ENCODE data around the gene MPP1.
A peak's percentile ranks its signal among the peaks of the same experiment; 100 is the strongest.

MPP1 gene

GRCh38 chrX:154804957-154805695 is at the start of gene MPP1:
Gene MPP1, minus strand, starts transcription at chrX:154805485. Its CDS starts 112 bp downstream, at chrX:154805373.
- TF ChIP-seq, protein P1, sequence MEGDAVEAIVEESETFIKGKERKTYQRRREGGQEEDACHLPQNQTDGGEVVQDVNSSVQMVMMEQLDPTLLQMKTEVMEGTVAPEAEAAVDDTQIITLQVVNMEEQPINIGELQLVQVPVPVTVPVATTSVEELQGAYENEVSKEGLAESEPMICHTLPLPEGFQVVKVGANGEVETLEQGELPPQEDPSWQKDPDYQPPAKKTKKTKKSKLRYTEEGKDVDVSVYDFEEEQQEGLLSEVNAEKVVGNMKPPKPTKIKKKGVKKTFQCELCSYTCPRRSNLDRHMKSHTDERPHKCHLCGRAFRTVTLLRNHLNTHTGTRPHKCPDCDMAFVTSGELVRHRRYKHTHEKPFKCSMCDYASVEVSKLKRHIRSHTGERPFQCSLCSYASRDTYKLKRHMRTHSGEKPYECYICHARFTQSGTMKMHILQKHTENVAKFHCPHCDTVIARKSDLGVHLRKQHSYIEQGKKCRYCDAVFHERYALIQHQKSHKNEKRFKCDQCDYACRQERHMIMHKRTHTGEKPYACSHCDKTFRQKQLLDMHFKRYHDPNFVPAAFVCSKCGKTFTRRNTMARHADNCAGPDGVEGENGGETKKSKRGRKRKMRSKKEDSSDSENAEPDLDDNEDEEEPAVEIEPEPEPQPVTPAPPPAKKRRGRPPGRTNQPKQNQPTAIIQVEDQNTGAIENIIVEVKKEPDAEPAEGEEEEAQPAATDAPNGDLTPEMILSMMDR (IDR thresholded peaks at IDR 0.05; ENCODE audit: low read depth, low read length): no peak
- H3K4me3 ChIP-seq (replicated peaks in 1 of 2; ENCODE audit: low read depth in 2 of 2, low read length in 2 of 2): peak within 1 kb of the TSS; percentile 69 to 72
- peak; percentile 63 to 82 for DNase-seq (ENCODE audit: low read depth in 2 of 2)

DNA sequence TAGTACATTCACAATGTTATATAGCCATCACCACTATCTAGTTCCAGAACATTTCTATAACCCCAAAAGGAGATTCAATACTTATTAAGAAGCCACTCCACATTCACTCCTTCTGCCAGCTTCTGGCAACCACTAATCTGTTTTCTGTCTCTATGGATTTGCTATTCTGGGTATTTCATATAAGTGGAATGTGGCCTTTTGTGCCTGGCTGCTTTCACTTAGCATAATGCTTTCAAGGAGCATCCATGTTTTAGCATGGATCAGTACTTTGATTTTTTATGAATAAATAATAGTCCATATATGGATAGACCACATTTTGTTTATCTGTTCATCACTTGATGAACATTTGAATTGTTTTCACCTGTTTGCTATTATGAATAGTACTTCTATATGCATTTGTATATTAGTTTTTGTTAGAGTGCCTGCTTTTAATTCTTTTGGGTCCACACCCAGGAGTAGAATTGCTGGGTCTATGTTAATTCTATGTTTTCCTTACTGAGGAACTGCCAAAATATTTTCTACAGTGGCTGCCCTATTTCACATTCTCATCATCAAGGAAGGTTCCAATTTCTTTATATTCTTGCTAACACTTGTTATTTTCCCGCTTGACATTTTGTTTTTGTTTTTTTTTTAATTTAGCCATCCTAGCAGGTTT is 45.8 kb upstream of the MPP1 start:
- TF ChIP-seq, protein P1 (IDR thresholded peaks at IDR 0.05; ENCODE audit: low read depth, low read length): no peak
- no peak overlapping the region for H3K4me3 ChIP-seq (replicated peaks in 1 of 2; ENCODE audit: low read depth in 2 of 2, low read length in 2 of 2)
- DNase-seq (ENCODE audit: low read depth in 2 of 2): peak in 1 of 2 donors; percentile 5

- TF ChIP-seq, protein P1 (IDR thresholded peaks at IDR 0.05; ENCODE audit: low read depth, low read length): peak; percentile 50
- no peak overlapping the region for H3K4me3 ChIP-seq (replicated peaks in 1 of 2; ENCODE audit: low read depth in 2 of 2, low read length in 2 of 2)
- peak; percentile 75 to 77 for DNase-seq (ENCODE audit: low read depth in 2 of 2)
Measured at GRCh38 chrX:154840856-154841255, 35.6 kb upstream of the MPP1 start.

DNA sequence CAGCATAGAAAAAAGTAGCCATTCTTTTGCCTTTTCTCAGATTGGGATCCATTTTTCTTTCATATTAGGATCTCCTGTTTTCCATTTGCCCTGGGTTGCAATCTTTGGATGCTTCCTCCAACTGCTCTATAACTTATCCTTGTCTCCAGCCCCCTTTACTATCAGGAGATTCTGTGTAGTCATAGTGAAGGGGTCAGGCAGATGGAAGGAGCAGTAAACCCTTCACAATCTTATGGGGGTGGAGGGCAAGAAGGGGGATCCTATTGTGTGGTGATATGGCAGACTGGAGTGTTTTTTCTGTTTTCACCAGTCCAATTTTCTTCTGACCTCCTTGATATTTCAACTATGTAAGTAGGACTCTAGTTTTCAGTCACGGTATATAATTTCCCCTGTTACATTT is 30.9 kb upstream of the MPP1 start:
- no peak overlapping the region for H3K4me3 ChIP-seq (replicated peaks in 1 of 2; ENCODE audit: low read depth in 2 of 2, low read length in 2 of 2)
- no peak for DNase-seq (ENCODE audit: low read depth in 2 of 2)
- TF ChIP-seq, protein P1 (IDR thresholded peaks at IDR 0.05; ENCODE audit: low read depth, low read length): no peak

- no peak for DNase-seq (ENCODE audit: low read depth in 2 of 2)
- TF ChIP-seq, protein P1 (IDR thresholded peaks at IDR 0.05; ENCODE audit: low read depth, low read length): no peak
- no peak within 1 kb of the TSS for H3K4me3 ChIP-seq (replicated peaks in 1 of 2; ENCODE audit: low read depth in 2 of 2, low read length in 2 of 2)
Measured at GRCh38 chrX:154834562-154834961, 29.3 kb upstream of the MPP1 start, which contains the start of gene SMIM9. Gene SMIM9, minus strand, starts transcription at chrX:154834662. Its CDS starts 3,806 bp downstream, at chrX:154830856.

DNA sequence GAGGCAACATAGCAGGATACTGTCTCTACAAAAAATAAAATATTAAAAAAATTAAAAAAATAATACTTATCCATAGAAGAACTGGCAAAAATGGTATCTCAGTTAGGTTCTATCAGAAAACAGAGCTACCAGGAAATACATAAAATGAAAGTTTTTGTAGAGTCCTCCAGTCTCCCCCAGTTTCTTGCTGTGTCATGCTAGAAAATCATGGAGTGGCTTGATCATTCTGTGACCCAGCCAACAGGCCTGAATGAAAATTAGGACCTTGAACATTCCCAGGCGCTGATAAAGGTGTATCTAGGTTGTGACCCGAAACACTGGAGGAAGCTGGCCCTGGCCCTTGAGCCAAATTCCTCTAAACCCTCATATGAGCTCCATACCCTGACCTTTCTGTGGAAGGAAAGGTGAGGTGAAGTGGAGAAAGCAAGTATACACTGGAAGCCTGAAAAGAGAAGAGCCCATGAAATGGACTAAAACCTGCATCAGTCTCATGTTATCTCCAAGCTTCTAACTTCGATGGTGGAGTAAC is 28.5 kb upstream of the MPP1 start:
- DNase-seq (ENCODE audit: low read depth in 2 of 2): no peak
- H3K4me3 ChIP-seq (replicated peaks in 1 of 2; ENCODE audit: low read depth in 2 of 2, low read length in 2 of 2): no peak overlapping the region
- TF ChIP-seq, protein P1 (IDR thresholded peaks at IDR 0.05; ENCODE audit: low read depth, low read length): no peak

All from cardiac fibroblast (primary cell).